HG03342 (cell line): ENCODE measurements around the gene PDE5A.
A peak's percentile ranks its signal among the peaks of the same experiment; 100 is the strongest.

Experiments
- ATAC-seq: cut with Tn5 transposase; IDR thresholded peaks from one replicate; pipeline ENCODE4 v1.9.1; 2021; ENCODE audit warnings: mild to moderate bottlenecking, moderate library complexity; ENCODE audit not compliant: unreplicated experiment

Gene PDE5A

DNA sequence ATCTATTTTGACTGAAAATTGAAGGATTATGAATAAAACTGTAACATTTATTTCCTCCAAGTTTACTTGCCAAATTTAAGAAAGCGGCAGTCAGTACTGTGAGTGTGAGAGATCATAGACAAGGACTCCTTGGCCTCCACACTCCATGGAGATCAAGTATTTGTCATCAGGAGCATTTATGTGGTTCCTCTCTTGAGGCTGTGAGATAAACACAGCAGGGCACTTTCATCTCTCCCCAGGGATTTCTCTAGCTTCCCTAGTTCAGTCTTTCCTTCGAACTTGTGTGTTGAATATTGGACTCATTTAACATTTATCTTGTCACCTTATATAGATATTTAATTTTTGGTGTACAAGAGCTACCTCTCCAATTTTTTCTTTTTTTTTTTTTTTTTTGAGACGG, 40.8 kb downstream of the PDE5A start:
- ATAC-seq = no peak

- no peak for ATAC-seq
These were observed 42.8 kb downstream of the PDE5A start for GRCh38 chr4:119585771-119586170.

- ATAC-seq = no peak
These were observed 47.3 kb downstream of the PDE5A start for GRCh38 chr4:119581190-119581873.

DNA sequence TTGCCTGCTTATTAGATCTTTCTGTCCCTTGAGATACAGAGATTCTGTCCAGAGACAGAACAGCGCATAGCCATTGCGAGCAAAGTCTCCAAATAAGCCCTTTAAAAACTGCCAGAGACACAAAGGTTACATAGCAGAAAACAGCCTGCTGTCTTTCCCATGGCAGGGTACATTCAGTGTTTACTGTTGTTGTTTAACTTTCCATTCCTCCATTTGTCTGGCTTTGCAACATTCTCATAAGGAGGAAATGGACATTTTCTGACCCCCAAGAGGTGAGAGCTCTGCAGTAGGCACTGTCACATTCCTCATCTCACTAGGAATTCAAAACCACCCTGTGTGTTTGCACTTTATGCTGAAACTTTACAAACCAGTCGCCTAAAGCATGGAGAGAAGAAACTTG, 48.3 kb downstream of the PDE5A start:
- no peak for ATAC-seq

DNA sequence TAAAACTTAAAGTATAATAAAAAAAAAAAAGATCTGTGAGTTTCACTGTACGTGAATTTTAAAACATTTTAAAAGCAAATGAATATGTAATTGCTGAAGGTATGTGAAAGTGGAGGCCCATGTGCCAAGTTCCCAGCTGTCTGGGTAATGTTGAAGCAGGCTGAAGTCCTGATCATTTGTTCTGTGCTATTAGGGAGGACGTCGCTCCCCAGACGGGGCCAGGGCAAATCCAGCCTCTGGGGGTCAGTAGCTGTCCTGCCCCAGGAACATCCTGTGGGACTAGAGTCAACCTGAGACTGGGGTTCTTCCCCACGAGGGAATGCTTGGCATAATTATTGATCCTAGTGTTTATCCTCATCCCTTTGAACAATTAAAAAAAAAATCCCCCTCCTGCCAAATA, 48.8 kb downstream of the PDE5A start:
- ATAC-seq = no peak

DNA sequence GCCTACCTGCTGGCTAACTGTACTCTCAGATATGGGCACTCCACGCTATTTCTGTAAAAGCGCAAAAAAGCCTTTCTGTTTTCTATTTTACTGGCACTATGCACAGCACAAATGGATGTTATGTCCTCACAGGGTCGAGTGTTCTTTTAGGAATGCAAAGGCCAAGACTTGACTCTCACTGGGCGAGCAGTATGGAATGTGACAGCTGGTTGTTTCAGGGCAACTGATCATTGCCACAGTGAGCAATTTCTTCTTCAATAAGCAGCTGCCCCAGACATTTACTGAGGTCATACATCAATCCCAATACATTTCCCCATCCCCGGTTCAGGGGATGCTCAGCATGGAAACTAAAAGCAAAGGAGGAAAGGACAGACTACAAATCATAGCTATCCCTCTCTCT, 58.2 kb downstream of the PDE5A start:
- ATAC-seq = no peak

DNA sequence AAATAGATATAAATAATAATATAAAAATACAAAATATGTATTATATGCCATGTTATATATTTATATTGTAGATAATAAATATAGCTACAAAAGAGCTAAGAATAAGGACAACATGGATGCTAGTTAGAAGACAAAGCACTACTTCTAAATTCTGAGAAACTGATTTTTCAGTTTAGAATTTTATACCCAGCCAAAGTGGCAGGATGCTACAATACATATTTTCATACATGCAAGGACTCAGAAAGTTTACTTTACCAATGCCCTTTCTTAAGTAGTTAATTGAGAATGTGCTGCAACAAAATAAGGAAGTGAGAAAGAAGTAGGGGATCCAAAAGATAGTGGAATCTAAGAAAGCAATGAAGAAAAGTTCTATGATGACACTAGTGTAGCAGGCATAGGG, 64.5 kb downstream of the PDE5A start:
- ATAC-seq = no peak

DNA sequence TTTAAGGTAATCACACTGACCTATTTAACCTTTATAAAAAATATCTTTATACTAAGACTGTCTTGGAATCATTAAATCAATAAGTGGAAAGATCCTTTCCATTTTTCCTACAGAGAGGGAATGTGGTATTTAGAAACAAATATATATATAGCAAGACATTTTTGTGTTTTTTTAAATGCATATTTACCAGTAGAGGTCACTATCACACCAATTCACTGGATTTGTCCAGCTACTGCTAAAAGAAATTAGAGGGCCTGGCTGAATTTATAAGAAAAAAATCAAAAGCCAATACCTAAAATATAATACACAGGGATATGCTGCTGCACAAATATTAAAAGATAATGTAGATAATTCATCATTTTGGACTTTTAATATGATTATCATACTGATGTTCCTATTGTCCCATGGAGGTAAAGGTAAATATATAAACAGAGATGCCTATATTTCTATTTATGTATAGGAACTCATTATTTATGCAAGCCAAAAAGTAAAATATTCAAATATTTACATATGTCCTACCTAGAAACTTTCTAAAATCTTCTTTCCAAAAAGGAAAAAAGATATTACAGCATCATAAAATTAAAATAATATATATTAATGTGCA, 69.5 kb downstream of the PDE5A start:
- no peak for ATAC-seq

DNA sequence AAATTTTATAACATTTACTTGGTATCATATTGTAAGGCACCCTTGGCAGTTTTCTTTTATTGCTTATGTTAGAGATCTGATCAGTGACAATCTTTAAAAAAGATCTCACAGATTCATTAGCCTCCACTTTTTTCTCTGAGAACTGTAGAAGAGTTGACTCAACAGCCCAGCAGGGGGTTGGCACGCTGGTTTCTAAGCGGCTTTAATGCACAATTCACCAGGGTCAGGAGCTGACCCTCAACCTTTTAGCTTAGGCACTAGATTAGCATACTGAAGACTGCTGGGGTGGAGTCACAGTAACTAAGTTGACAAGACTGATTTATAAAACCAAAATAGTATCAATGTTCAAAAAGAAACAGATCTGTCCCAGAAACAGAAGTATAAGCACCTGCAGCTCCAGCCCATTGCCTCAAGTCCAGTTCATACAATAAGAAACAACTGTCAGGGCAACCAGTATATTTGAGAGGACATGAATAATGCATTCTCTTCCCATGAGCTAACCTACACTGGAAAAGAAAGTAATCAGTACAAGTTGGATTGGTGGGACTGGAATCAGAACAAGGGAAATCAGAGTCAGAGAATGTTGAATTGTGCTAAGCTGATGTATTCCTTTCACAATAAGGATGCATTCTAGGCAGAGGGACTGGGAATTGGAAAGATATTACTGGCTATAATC, 77.6 kb downstream of the PDE5A start:
- no peak for ATAC-seq

DNA sequence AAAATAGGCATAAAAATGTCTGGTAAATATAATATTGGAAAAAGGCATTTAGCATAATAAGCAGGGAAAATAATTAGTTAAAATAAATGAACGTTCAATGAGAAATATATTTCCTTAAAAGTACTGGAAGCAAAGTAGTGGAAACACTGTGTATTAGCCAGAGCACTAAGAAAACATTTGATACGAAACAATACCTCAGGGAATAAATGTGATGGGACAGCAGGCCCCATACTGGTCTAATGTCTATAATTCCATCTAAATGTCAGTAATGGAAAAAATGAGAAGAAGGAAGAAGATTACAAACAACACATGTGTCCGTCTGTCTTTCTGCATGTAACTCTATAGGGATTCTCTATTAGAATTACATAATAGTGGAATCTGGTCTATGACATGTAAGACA, 79.0 kb downstream of the PDE5A start:
- no peak for ATAC-seq

GRCh38 chr4:119543779-119544178, 84.8 kb downstream of the PDE5A start:
- no peak for ATAC-seq

DNA sequence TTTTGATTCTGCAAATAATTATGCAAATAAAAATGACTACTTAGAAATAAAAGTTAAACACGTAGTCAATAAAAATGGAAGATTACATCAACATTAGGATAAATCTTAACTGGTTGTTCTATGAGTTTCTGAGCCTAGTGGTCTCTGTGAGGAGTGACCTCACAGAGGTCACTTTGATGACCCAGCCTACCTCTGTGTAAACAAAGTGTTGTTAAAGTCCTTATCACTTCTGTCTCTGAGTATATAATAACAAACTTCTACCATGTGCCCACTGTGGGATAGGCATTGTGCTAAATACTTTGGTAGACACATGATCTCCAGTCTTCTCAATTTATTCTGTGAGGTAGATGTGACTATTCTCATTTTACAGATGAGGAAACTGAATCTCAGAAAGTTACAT, 85.4 kb downstream of the PDE5A start:
- no peak for ATAC-seq

DNA sequence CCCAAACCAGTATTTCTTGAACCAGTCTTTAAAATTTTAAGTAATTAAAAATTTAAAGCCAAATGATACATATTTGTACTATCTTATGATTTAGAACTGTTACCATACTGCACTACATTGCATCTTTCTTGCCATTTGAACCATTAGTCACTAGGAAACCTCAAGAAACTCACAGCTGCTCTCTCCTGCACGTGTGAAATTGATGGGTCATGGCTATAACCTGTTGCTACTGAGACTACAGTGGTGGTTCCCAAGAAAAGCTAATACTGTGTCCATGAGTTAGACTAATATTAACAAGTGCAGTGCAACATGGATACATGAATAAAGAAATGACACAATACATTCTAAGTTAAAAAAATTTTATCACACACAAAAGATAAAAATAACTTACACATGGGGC, 88.4 kb downstream of the PDE5A start:
- no peak for ATAC-seq

- ATAC-seq = peak; percentile 32
These were observed 91.0 kb downstream of the PDE5A start for GRCh38 chr4:119537586-119537985.

DNA sequence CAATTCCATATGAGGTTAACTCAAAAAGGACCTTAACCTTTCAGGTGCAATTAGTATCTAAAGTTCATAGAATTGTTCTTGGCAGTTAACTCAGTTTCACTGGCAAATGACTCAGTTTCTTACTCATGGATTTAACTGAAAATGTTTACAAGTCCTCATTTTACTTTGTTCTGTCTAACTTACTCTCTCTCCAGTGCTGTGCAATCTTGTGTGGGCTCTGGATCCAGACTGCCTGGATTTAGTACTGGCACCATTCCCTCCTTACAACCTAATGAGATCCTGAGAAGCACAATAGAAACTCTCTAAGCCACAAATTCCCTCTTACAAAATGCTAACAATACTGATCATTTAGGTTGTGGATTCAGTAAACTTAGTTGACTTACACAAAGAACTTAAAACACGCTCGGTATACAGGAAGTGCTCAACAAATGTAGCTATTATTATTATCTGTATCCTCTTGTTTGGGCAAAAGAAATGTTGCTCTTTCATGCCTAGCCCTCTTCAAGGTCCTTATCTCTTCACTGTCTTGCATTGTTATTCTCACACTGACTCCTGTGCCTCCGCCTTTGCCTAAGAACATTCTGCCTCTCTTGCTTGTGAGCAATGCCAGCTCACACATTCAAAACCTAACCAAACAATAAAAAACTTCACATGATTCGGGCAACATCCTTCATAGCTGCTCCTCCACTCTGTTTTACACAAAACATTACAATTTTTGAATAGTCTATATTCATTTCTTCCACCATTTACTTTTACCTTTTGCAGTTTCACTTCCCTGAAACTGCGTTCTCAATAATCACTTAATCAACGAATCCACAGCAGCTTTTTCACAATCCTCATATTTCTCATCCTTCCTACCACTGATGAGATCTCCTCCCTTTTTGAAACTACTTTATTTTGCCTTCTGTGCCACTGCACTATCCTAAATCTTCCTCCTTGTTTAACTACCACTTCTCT, 91.8 kb downstream of the PDE5A start:
- peak; percentile 60 for ATAC-seq

- no peak for ATAC-seq
These were observed 96.3 kb downstream of the PDE5A start for GRCh38 chr4:119532319-119532718.

DNA sequence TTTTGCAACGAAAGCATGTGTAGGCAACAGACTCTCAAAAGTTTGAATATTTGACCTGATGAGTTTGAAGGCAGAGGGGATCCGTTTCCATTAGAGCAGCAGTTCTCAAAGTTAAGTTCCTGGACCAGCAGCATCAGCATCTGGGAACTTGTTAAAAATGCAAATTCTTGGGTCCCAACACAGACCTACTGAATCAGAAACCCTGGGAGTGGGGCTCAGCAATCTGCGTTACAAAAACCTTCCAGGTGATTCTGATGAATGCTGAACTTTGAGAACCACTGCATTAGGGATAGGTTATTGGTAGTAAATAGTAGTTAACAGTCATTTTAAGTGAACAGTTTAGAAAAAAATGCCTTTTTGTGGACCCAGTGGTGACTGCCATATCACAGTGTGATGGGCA, 98.8 kb downstream of the PDE5A start:
- ATAC-seq = no peak

DNA sequence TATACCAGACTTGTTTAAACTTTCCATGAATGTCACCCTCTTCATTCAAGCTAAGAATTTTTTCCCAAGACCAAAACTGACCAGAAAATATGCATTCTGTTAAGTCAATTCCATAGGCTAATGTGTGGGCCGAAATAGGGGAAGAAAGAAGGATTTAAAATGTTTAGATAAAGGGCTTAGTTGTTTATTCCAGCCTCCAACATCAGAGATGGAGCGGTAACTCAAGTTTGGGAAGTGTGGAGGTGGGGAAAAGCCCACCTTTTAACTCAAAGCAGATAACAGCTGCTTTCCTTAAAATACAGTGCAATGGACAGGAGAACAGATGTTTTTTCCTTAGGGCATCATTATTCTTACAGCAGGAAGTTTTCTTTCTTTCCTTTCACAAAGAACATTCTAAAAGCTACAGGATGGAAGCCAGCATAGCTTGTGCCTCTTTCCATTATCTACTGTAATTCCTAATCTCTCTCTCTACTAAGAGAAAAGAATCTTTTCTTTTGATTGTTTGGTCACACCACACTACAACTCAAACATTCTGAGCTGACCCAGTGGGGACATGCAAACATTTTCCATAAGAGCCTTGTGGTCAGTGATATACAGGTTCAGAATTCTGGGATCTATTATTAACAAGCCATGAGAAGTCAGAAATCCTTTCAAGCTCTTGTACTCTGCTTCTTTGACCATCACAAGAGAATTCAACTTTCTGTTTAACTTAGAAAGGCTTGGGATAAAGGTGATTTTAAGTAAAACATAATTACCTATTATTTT, 101.6 kb downstream of the PDE5A start:
- no peak for ATAC-seq

GRCh38 chr4:119525771-119526712, 102.6 kb downstream of the PDE5A start:
- ATAC-seq = no peak
